Measurements from ENCODE around the gene HSPB6.
A peak's percentile ranks its signal among the peaks of the same experiment; 100 is the strongest.

HSPB6 gene

GRCh38 chr19:35746087-35746462, 10.8 kb downstream of the HSPB6 start:
- DNase-seq (ENCODE audit: low read depth, low spot score), result no peak

GRCh38 chr19:35745328-35746086, 11.3 kb downstream of the HSPB6 start, which contains the start of the genes PSENEN and U2AF1L4:
TSS of gene PSENEN (plus strand) at chr19:35745651. CDS start at chr19:35745931, 280 bp downstream.
TSS of gene U2AF1L4 (minus strand) at chr19:35745418. CDS start at chr19:35745391, 27 bp downstream.
- peak; percentile 100 for DNase-seq (ENCODE audit: low read depth, low spot score)

- peak; percentile 91 for DNase-seq (ENCODE audit: low read depth, low spot score)
Observed at GRCh38 chr19:35744430-35745327, 12.2 kb downstream of the HSPB6 start.

- DNase-seq (ENCODE audit: low read depth, low spot score), result no peak
Observed at GRCh38 chr19:35743640-35744429, 13.0 kb downstream of the HSPB6 start.

GRCh38 chr19:35742121-35742724, 14.6 kb downstream of the HSPB6 start, which contains the start of gene IGFLR1:
TSS of gene IGFLR1 (minus strand) at chr19:35742452. CDS start at chr19:35741180, 1,272 bp downstream.
- DNase-seq (ENCODE audit: low read depth, low spot score), result no peak

GRCh38 chr19:35741203-35741515, 15.7 kb downstream of the HSPB6 start:
- DNase-seq (ENCODE audit: low read depth, low spot score), result no peak

- DNase-seq (ENCODE audit: low read depth, low spot score), result peak; percentile 86
Observed at GRCh38 chr19:35740423-35741202, 16.2 kb downstream of the HSPB6 start.

GRCh38 chr19:35740108-35740422, 16.8 kb downstream of the HSPB6 start:
- no peak for DNase-seq (ENCODE audit: low read depth, low spot score)

GRCh38 chr19:35739275-35740107, 17.3 kb downstream of the HSPB6 start:
- no peak for DNase-seq (ENCODE audit: low read depth, low spot score)

GRCh38 chr19:35738887-35739229, 18.0 kb downstream of the HSPB6 start:
- no peak for DNase-seq (ENCODE audit: low read depth, low spot score)

- no peak for DNase-seq (ENCODE audit: low read depth, low spot score)
Observed at GRCh38 chr19:35738021-35738886, 18.6 kb downstream of the HSPB6 start.

- no peak for DNase-seq (ENCODE audit: low read depth, low spot score)
Observed at GRCh38 chr19:35736913-35737886, 19.6 kb downstream of the HSPB6 start.

- DNase-seq (ENCODE audit: low read depth, low spot score), result no peak
Observed at GRCh38 chr19:35734889-35735288, 21.9 kb downstream of the HSPB6 start.

- no peak for DNase-seq (ENCODE audit: low read depth, low spot score)
Observed at GRCh38 chr19:35734273-35734672, 22.6 kb downstream of the HSPB6 start.

GRCh38 chr19:35733180-35734125, 23.4 kb downstream of the HSPB6 start:
- DNase-seq (ENCODE audit: low read depth, low spot score), result no peak

GRCh38 chr19:35732540-35733179, 24.2 kb downstream of the HSPB6 start:
- no peak for DNase-seq (ENCODE audit: low read depth, low spot score)

All from smooth muscle cell of the brain vasculature (primary cell).